ENCODE measurements around the gene CYP8B1.

- TF ChIP-seq CTCF (conservative IDR thresholded peaks at IDR 0.05) (no peak), EZH2 (IDR thresholded peaks at IDR 0.05; ENCODE audit: low read depth) (no peak)
These were observed 47.9 kb upstream of the CYP8B1 start for GRCh38 chr3:42923606-42924005.

Data from PC-9 (cell line).